Parathyroid adenoma (tissue), 2 donors: ENCODE results near the gene OR2AE1.

ENCODE experiments used
- H2AFZ ChIP-seq: fragments of 300-600 bp; sonication (generic); one replicate; pipeline ENCODE4 v1.7.0; 2017; ENCODE audit warnings: antibody characterized with exemption, mild to moderate bottlenecking
- H3K27ac ChIP-seq: fragments of 300-600 bp; sonication (generic); one replicate; pipeline ENCODE4 v1.7.0; 2017
- H3K27me3 ChIP-seq: fragments of 300-600 bp; sonication (generic); one replicate; pipeline ENCODE4 v1.7.0; 2017; ENCODE audit warnings: low read length; ENCODE audit not compliant: control insufficient read depth, insufficient read depth
- H3K36me3 ChIP-seq: fragments of 300-600 bp; sonication (generic); one replicate; pipeline ENCODE4 v1.7.0; 2017; ENCODE audit warnings: low read length; ENCODE audit not compliant: control insufficient read depth, insufficient read depth
- H3K4me1 ChIP-seq: fragments of 300-600 bp; sonication (generic); one replicate; pipeline ENCODE4 v1.7.0; 2017; ENCODE audit warnings: control low read depth
- H3K4me2 ChIP-seq: fragments of 300-600 bp; sonication (generic); one replicate; pipeline ENCODE4 v1.7.0; 2017; ENCODE audit warnings: low read length
- H3K4me3 ChIP-seq: fragments of 300-600 bp; sonication (generic); one replicate; pipeline ENCODE4 v1.7.0; 2017; ENCODE audit warnings: low read depth, low read length
- H3K79me2 ChIP-seq: fragments of 300-600 bp; sonication (generic); one replicate; pipeline ENCODE4 v1.7.0; 2017; ENCODE audit warnings: control low read depth
- H3K9ac ChIP-seq: fragments of 300-600 bp; sonication (generic); one replicate; pipeline ENCODE4 v1.7.0; 2017; ENCODE audit warnings: mild to moderate bottlenecking
- H3K9me3 ChIP-seq: fragments of 300-600 bp; sonication (generic); one replicate; pipeline ENCODE4 v1.7.0; 2017; ENCODE audit warnings: low read length; ENCODE audit not compliant: control insufficient read depth
- TF ChIP-seq, protein P1 (sequence below): fragments of 300-600 bp; sonication (generic); IDR thresholded peaks from one replicate; pipeline ENCODE4 v1.7.0; 2017; ENCODE audit warnings: antibody characterized with exemption, mild to moderate bottlenecking
- donor health status: primary hyperparathyroidism.

OR2AE1 gene

DNA sequence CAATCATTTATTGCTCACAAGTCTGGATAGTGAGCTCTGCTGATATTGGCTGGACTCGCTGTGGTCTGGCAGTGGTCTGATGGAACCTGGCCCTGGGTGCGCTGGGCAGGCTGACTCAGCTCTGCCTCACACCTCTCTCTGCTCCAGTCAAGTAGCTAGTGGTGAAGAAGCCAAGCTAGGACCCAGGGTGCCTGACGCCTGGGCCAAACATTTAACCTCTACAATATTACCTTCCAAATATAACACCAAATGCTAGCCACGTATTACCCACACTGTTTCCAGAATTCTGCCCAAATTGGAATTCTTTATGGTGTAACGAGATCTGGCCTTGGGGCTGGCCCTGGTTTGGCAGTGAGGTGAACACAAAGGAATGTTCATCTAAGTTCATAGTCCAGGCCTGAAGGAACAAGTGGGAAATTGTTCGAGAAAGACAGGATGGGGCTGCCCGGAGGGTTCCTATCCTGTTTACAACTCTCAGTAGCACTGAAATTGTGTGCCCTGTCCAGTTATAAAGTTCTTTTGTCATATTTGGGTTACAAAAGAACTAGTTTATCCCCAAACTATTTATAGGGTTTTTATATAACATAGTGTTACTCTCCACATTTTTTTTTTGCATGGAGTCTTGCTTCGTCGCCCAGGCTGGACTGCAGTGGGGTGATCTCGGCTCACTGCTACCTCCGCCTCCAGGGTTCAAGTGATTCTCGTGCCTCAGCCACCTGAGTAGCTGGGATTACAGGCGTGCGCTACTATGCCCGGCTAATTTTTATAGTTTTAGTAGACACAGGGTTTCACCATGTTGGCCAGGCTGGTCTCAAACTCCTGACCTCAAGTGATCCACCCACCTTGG lies 16.3 kb downstream of the OR2AE1 start:
- H3K4me2 ChIP-seq, result no peak overlapping the region
- H3K27ac ChIP-seq, result no peak overlapping the region
- H3K4me3 ChIP-seq, result no peak overlapping the region
- H3K27me3 ChIP-seq, result no peaks in the 10 kb centered on the region
- no peaks in the 10 kb centered on the region for H3K79me2 ChIP-seq
- no peaks in the 10 kb centered on the region for H3K4me1 ChIP-seq
- no peaks in the 10 kb centered on the region for H3K9me3 ChIP-seq
- TF ChIP-seq, protein P1, sequence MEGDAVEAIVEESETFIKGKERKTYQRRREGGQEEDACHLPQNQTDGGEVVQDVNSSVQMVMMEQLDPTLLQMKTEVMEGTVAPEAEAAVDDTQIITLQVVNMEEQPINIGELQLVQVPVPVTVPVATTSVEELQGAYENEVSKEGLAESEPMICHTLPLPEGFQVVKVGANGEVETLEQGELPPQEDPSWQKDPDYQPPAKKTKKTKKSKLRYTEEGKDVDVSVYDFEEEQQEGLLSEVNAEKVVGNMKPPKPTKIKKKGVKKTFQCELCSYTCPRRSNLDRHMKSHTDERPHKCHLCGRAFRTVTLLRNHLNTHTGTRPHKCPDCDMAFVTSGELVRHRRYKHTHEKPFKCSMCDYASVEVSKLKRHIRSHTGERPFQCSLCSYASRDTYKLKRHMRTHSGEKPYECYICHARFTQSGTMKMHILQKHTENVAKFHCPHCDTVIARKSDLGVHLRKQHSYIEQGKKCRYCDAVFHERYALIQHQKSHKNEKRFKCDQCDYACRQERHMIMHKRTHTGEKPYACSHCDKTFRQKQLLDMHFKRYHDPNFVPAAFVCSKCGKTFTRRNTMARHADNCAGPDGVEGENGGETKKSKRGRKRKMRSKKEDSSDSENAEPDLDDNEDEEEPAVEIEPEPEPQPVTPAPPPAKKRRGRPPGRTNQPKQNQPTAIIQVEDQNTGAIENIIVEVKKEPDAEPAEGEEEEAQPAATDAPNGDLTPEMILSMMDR, result no peak
- H3K9ac ChIP-seq, result no peak overlapping the region
- H2AFZ ChIP-seq, result no peak overlapping the region
- H3K36me3 ChIP-seq, result no peaks in the 10 kb centered on the region

DNA sequence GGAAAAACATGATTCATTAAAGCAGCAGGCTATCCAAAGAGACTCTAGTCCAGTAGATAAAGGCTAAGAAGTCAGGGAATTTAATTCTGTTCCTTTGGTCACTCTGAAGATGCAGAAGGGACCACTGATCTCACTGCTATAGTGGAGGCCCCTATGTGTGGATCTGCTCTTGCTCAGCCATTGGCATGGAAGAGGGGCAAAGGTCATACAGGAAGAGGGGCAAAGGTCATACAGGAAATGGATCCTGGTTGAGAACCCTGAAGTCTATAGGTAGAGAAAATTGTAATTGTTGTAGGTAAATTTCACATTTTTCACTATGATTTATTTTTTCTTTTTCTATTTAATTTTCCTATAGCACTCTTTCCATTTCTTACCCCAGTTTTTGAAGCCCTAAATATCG lies 21.6 kb downstream of the OR2AE1 start:
- Histone ChIP-seq H3K4me1 (no peaks in the 10 kb centered on the region), H3K9me3 (no peaks in the 10 kb centered on the region), H3K79me2 (no peaks in the 10 kb centered on the region), H2AFZ (no peak overlapping the region), H3K27me3 (no peaks in the 10 kb centered on the region), H3K36me3 (no peaks in the 10 kb centered on the region), H3K4me2 (no peak overlapping the region), H3K27ac (no peak overlapping the region), H3K4me3 (no peak overlapping the region), H3K9ac (no peak overlapping the region)
- TF ChIP-seq, protein P1, result no peak

DNA sequence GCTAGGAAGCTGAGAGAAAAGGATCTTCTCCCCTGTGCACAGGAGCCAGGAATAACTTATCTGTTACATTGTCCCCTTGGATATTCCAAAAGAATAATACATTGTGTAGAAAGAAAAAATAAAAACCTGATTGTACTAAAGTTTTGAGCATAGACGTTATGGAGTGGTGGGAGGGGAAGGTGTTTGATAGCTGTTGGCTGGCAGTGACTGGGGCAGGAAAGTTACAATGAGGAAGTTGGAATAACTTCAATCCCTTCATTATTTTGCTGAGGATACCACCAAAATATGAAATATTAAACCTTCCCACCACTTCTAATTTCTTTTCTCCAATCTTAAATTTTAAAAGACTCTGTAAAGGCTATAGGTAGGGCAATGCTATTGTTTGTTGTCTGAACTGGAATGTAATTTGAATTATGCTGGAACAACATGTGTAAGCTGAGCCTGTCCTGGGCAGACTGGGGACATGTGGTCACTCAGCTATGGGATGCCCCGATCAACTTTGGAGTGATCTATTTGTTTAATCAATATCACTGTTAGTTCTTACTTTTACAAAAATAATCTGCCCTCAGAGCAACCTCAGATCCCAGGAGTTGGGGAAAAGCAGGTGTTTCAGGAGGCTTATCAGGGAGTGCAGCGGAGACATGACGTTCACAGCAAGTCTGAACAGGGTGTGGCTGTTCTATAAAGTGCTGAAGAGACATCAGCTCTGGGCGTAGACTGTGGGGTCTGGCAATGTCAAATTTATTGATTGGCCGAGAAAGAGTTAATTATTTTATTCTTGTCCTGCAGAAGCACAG lies 28.2 kb downstream of the OR2AE1 start:
- no peak overlapping the region for H3K9ac ChIP-seq
- no peaks in the 10 kb centered on the region for H3K4me1 ChIP-seq
- no peak overlapping the region for H3K27ac ChIP-seq
- H3K27me3 ChIP-seq, result no peaks in the 10 kb centered on the region
- no peak overlapping the region for H2AFZ ChIP-seq
- H3K9me3 ChIP-seq, result no peaks in the 10 kb centered on the region
- no peak overlapping the region for H3K4me2 ChIP-seq
- H3K4me3 ChIP-seq, result no peak overlapping the region
- H3K79me2 ChIP-seq, result no peaks in the 10 kb centered on the region
- TF ChIP-seq, protein P1, result no peak
- no peaks in the 10 kb centered on the region for H3K36me3 ChIP-seq

DNA sequence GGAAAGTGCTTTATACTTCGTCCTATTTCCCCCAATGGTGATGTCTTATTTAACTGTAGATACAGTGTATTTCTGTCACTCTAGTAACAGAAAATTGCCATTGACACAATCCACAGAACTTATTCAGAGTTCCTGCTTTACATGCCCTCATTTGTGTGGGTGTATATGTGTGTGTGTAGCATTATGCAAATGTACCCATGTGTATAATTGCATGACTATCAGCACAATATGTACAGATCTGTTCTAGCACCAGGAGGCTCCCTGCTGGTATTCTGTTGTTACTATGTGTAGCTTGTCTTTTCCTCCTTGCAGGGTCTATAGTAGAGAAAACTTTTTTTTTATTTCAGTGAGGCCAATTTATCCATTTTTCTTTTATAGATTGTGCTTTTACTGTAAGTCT lies 32.5 kb downstream of the OR2AE1 start:
- Histone ChIP-seq H2AFZ (no peak overlapping the region), H3K36me3 (no peaks in the 10 kb centered on the region), H3K27ac (no peak overlapping the region), H3K4me3 (no peak overlapping the region), H3K79me2 (no peaks in the 10 kb centered on the region), H3K4me1 (no peaks in the 10 kb centered on the region), H3K4me2 (no peak overlapping the region), H3K27me3 (no peaks in the 10 kb centered on the region), H3K9me3 (no peaks in the 10 kb centered on the region), H3K9ac (no peak overlapping the region)
- TF ChIP-seq, protein P1, result no peak
